Panc1 (cell line): ENCODE data around the gene C4orf50.

ENCODE experiments used
- POLR2AphosphoS5 ChIP-seq: IDR thresholded peaks from 2 replicates; pipeline ENCODE4 v1.6.1; 2012; ENCODE audit warnings: mild to moderate bottlenecking, low read depth, low read length, moderate library complexity
- SIN3A ChIP-seq: IDR thresholded peaks from 2 replicates; pipeline ENCODE4 v1.6.1; 2012; ENCODE audit warnings: low read depth, mild to moderate bottlenecking, low read length, moderate library complexity, borderline replicate concordance; ENCODE audit not compliant: insufficient read depth
- TF ChIP-seq, protein P1 (sequence below): fragments of 450-650 bp; IDR thresholded peaks from 2 replicates; pipeline ENCODE4 v1.5.1; 2017; ENCODE audit warnings: mild to moderate bottlenecking
- TF ChIP-seq, protein P2 (sequence below), 2 experiments: IDR thresholded peaks; 2 replicates each; pipeline ENCODE4 v1.6.1; 2011 to 2012; ENCODE audit warnings: low read depth in 2 of 2, control low read depth in 1 of 2, low read length in 1 of 2, mild to moderate bottlenecking in 1 of 2, moderate library complexity in 1 of 2; ENCODE audit not compliant: insufficient read depth in 1 of 2

DNA sequence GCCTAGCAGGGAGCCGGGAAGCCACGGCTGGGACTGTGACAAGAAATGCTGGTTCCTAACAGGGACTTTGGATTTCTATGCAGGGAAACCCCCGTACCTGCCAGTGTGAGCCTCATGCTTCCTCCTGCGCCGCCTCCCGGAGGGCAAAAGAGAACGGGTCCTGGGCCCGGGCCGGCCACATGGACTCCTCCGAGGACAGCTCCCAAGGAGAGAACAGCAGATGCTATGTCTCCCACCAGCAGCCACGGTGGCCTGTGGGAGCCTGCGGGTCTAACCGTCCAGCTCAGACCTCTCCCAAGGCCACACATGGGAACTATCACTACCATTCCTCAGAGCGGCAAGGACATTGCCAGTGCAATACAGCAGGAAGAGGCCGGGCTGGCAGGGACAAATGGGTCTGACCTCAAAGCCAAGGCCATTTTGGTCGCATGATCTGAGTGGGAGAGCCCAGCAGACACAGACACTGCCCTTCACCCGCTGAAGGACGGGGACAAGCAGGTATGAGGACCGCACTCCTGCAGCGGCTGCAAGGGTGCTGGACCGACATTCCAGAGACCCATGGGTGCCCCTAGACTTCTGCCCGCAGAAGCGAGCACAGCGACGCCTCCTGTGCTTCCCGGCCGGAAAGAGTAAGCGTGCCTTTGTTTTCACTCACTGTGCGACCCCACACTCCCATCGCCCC, 4.5 kb upstream of the C4orf50 start:
- TF ChIP-seq, protein P1, sequence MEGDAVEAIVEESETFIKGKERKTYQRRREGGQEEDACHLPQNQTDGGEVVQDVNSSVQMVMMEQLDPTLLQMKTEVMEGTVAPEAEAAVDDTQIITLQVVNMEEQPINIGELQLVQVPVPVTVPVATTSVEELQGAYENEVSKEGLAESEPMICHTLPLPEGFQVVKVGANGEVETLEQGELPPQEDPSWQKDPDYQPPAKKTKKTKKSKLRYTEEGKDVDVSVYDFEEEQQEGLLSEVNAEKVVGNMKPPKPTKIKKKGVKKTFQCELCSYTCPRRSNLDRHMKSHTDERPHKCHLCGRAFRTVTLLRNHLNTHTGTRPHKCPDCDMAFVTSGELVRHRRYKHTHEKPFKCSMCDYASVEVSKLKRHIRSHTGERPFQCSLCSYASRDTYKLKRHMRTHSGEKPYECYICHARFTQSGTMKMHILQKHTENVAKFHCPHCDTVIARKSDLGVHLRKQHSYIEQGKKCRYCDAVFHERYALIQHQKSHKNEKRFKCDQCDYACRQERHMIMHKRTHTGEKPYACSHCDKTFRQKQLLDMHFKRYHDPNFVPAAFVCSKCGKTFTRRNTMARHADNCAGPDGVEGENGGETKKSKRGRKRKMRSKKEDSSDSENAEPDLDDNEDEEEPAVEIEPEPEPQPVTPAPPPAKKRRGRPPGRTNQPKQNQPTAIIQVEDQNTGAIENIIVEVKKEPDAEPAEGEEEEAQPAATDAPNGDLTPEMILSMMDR = no peak
- no peak for TF ChIP-seq SIN3A
- TF ChIP-seq POLR2AphosphoS5 = no peak
- TF ChIP-seq, protein P2, sequence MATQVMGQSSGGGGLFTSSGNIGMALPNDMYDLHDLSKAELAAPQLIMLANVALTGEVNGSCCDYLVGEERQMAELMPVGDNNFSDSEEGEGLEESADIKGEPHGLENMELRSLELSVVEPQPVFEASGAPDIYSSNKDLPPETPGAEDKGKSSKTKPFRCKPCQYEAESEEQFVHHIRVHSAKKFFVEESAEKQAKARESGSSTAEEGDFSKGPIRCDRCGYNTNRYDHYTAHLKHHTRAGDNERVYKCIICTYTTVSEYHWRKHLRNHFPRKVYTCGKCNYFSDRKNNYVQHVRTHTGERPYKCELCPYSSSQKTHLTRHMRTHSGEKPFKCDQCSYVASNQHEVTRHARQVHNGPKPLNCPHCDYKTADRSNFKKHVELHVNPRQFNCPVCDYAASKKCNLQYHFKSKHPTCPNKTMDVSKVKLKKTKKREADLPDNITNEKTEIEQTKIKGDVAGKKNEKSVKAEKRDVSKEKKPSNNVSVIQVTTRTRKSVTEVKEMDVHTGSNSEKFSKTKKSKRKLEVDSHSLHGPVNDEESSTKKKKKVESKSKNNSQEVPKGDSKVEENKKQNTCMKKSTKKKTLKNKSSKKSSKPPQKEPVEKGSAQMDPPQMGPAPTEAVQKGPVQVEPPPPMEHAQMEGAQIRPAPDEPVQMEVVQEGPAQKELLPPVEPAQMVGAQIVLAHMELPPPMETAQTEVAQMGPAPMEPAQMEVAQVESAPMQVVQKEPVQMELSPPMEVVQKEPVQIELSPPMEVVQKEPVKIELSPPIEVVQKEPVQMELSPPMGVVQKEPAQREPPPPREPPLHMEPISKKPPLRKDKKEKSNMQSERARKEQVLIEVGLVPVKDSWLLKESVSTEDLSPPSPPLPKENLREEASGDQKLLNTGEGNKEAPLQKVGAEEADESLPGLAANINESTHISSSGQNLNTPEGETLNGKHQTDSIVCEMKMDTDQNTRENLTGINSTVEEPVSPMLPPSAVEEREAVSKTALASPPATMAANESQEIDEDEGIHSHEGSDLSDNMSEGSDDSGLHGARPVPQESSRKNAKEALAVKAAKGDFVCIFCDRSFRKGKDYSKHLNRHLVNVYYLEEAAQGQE (IDR thresholded peaks at IDR 0.05; ENCODE audit: insufficient read depth in 1 of 2, low read depth in 2 of 2, low read length in 1 of 2) = no peak
